ENCODE results near the gene INPP5K. TPM values are rescaled to one million over a fixed set of nuclear protein-coding genes. Genes with fewer than 3 reads are reported as not detected.

INPP5K gene
- total and polyA plus RNA-seq, 2 of the 4 experiments (the other 2 are of a cell fraction): 14.9 to 17.4 TPM

DNA sequence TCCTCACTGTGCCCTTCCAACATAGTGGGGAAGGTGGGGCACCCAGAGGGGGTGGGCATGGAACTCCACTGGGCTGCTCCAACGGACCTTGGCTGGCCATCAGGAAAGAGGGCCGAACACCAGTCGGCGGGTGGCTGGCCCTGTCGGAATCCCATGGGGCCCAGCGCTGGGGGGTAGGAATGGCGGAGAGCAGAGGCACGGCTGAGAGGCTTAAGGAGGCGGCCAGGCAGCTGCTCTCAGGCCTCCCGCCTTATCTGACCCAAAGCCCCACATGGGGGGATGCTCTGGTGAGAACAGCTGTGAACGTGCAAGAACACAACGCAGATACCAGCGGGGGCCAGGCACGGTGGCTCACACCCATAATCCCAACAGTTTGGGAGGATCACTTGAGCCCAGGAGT lies 19.5 kb downstream of the INPP5K start:
- POLR2A ChIA-PET (ENCODE audit: unreplicated experiment): no interaction called here
- in situ Hi-C loops (cut with MboI; ENCODE audit: low sequenced_read_pairs): no loop called here

More for the DNA sequence above, 19.5 kb downstream of the INPP5K start:
- intact Hi-C loops (cut with micrococcal nuclease): no loop called here
- Histone ChIP-seq H4K20me1 (ENCODE audit: insufficient read depth, low read length) (peaks cover 3% of the 10 kb centered on the region; the same call in 1 of the 2 replicates), H2AK5ac (ENCODE audit: low read depth, low read length) (no peak overlapping the region), H3K14ac (replicated peaks; ENCODE audit: low read depth, low read length) (no peak overlapping the region), H2AFZ (replicated peaks; ENCODE audit: low read length, poor library complexity) (no peak overlapping the region), H3K27ac (ENCODE audit: insufficient read depth, low read length) (no peak overlapping the region), H3K27me3 (ENCODE audit: control insufficient read depth, insufficient read depth, low read length) (no peaks in the 10 kb centered on the region), H3K56ac (ENCODE audit: extremely low read depth, insufficient read depth, low read length) (no peak overlapping the region), H3K23ac (ENCODE audit: low read depth, low read length) (no peak overlapping the region), H2BK120ac (ENCODE audit: low read depth, low read length) (no peak overlapping the region), H3K4me1 (ENCODE audit: control insufficient read depth, insufficient read depth, low read length) (peaks cover 9% of the 10 kb centered on the region), H3K4me3 (ENCODE audit: insufficient read depth, low read depth, low read length) (no peak overlapping the region), H4K8ac (ENCODE audit: low read depth in 2 of 2, low read length in 2 of 2) (no peak overlapping the region), H2BK5ac (ENCODE audit: low read depth, low read length, poor library complexity, severe bottlenecking) (no peak overlapping the region), H3K4ac (ENCODE audit: low read depth, low read length) (no peak overlapping the region), H3K79me1 (ENCODE audit: low read depth in 1 of 2, low read length in 2 of 2) (peaks cover 0 to 12% of the 10 kb centered on the region in 2 experiments; a peak in 2 of 4 replicates), H3K9me3 (ENCODE audit: control insufficient read depth, insufficient read depth, low read length) (no peaks in the 10 kb centered on the region), H3K4me2 (ENCODE audit: low read depth, low read length) (no peak overlapping the region), H2BK20ac (ENCODE audit: low read depth, low read length) (no peak overlapping the region), H4K91ac (ENCODE audit: insufficient read depth, low read depth, low read length) (no peak overlapping the region), H3K36me3 (ENCODE audit: control insufficient read depth, insufficient read depth, low read length) (peaks cover 14% of the 10 kb centered on the region), H3K18ac (ENCODE audit: low read depth, low read length) (no peak overlapping the region), H3K9ac (ENCODE audit: low read depth, low read length) (no peak overlapping the region), H2AK9ac (replicated peaks; ENCODE audit: low read depth, low read length, poor library complexity) (peak overlapping the region; percentile 26), H4K5ac (ENCODE audit: low read depth, low read length) (no peak overlapping the region), H2BK15ac (ENCODE audit: low read depth, low read length) (no peak overlapping the region), H3K9me1 (ENCODE audit: insufficient read depth, low read length) (peaks cover 9% of the 10 kb centered on the region; the same call in 1 of the 2 replicates)
- BruUV-seq (replicated peaks): no TSS peak
- WGBS, 2 experiments (ENCODE audit: extremely low coverage in 2 of 2, insufficient read length in 1 of 2): 100% methylated on average over 5 of the region's 14 CpGs; no CpG with 5 or more reads in 1 of the 2 experiments
- dilution Hi-C loops (cut with HindIII; ENCODE audit: low sequenced_read_pairs, unreplicated experiment): no loop called here
- CTCF ChIA-PET: no interaction called here
- DNase-seq: no peak
- TF ChIP-seq BHLHE40 (IDR thresholded peaks at IDR 0.05; ENCODE audit: low read depth, low read length) (no peak), SMC3 (IDR thresholded peaks at IDR 0.05; ENCODE audit: low read depth, low read length) (no peak), CHD1 (IDR thresholded peaks at IDR 0.05; ENCODE audit: low read depth, low read length) (no peak), MXI1 (IDR thresholded peaks at IDR 0.05; ENCODE audit: borderline replicate concordance, low read depth, low read length) (no peak), RFX5 (IDR thresholded peaks at IDR 0.05; ENCODE audit: low read depth, low read length) (no peak), MAZ (IDR thresholded peaks at IDR 0.05; ENCODE audit: borderline replicate concordance, low read depth, low read length) (no peak)
- TF ChIP-seq, protein P1, sequence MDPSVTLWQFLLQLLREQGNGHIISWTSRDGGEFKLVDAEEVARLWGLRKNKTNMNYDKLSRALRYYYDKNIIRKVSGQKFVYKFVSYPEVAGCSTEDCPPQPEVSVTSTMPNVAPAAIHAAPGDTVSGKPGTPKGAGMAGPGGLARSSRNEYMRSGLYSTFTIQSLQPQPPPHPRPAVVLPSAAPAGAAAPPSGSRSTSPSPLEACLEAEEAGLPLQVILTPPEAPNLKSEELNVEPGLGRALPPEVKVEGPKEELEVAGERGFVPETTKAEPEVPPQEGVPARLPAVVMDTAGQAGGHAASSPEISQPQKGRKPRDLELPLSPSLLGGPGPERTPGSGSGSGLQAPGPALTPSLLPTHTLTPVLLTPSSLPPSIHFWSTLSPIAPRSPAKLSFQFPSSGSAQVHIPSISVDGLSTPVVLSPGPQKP (IDR thresholded peaks at IDR 0.05; ENCODE audit: borderline replicate concordance, low read depth, low read length): no peak
- ATAC-seq (ENCODE audit: low read depth): no peak

All from IMR-90 (cell line).